Body of pancreas (tissue), 4 donors: ENCODE data around the gene MAP7D1. TPM values are rescaled to one million over a fixed set of nuclear protein-coding genes. Genes with fewer than 3 reads are reported as not detected.
"Not testable (repeated sequence)": the region's sequence is repeated elsewhere in the genome, so short reads cannot be mapped to it uniquely, and the experiment has no call there.

Experiments used
- ATAC-seq: fragments of 150-250 bp; one replicate; pipeline ENCODE4 v1.9.1; 2016
- DNase-seq, 4 donors: peaks; one replicate each; pipeline ENCODE4 v3.0.0-alpha.2; 2019
- H3K27ac ChIP-seq, 4 donors: fragments of 200-600 bp; sonication (generic); 1 replicate in 3 of 4; 2 replicates in 1 of 4; pipeline versions ENCODE4 v1.5.1 to v1.6.1; 2016 to 2019; ENCODE audit warnings: mild to moderate bottlenecking in 1 of 4, mixed read lengths in 1 of 4, moderate library complexity in 1 of 4
- H3K27me3 ChIP-seq, 2 donors: fragments of 200-600 bp; sonication (generic); one replicate each; pipeline ENCODE4 v1.6.0; 2016; ENCODE audit warnings: mild to moderate bottlenecking in 1 of 2
- H3K36me3 ChIP-seq, 2 donors: fragments of 200-600 bp; sonication (generic); replicated peaks in 1 of 2; 2 replicates each; pipeline ENCODE4 v1.5.1; 2016; ENCODE audit warnings: low read depth in 2 of 2; ENCODE audit not compliant: insufficient read depth in 1 of 2
- H3K4me1 ChIP-seq: fragments of 200-600 bp; sonication (generic); one replicate; pipeline ENCODE4 v1.6.0; 2016
- H3K4me3 ChIP-seq, 2 donors: fragments of 200-600 bp; sonication (generic); 1 replicate in 1 of 2; 2 replicates in 1 of 2; pipeline ENCODE4 v1.5.1; 2016 to 2019
- H3K9me3 ChIP-seq, 3 donors: fragments of 200-600 bp; sonication (generic); 1 replicate in 2 of 3; 2 replicates in 1 of 3; pipeline ENCODE4 v1.5.1; 2016
- CTCF ChIP-seq, 7 experiments: fragments of 450-650 bp in 4 of 7; fragments of 200-600 bp in 3 of 7; sonication (generic) in 3 of 7; IDR thresholded peaks; one replicate each; pipeline ENCODE4 v1.5.1; 2016 to 2019; ENCODE audit warnings: antibody characterized with exemption in 7 of 7
- POLR2A ChIP-seq, 3 donors: fragments of 450-650 bp; IDR thresholded peaks; one replicate each; pipeline ENCODE4 v1.6.1; 2016; ENCODE audit warnings: antibody characterized with exemption in 3 of 3, mild to moderate bottlenecking in 2 of 3
- WGBS, 2 donors: methylation state at CpG; one replicate each; pipeline ENCODE4 v1.1.5; 2017; 5-methylcytosine and 5-hydroxymethylcytosine counted together
- intact Hi-C: fragments of 100-400 bp; cut with DNase I; formaldehyde crosslinking; loops from one replicate; pipeline ENCODE4 v1.15.1; 2023
- total RNA-seq, 2 donors: library from RNA; depleted of rRNA; stranded (reverse); fragments of >200 nt; gene quantifications; one replicate each; pipeline ENCODE4 v1.1.0, GENCODE V29; 2016

The MAP7D1 gene
- total RNA-seq, 2 donors from 2014 or later, result 32.9 to 97.2 TPM

GRCh38 chr1:36156329-36157114 is 562 bp downstream of the MAP7D1 start:
- intact Hi-C loops, result no loop called here
- DNase-seq, result peak; percentile 56 to 74 (median 66)
- Histone ChIP-seq H3K27me3 (no peaks in the 10 kb centered on the region), H3K36me3 (no peaks in the 10 kb centered on the region), H3K27ac (peak overlapping the region; percentile 91 to 99 (median 94)), H3K4me3 (peak overlapping the region; percentile 74 to 90), H3K4me1 (peaks cover 55% of the 10 kb centered on the region), H3K9me3 (no peaks in the 10 kb centered on the region)
- ATAC-seq, result peak; percentile 30
- WGBS, 2 donors, result 0% methylated on average over 3 to 40 of the region's 69 CpGs
- TF ChIP-seq POLR2A (IDR thresholded peaks at IDR 0.05) (peak in 1 of 3 donors; percentile 29), CTCF (IDR thresholded peaks at IDR 0.05) (no peak)

- Histone ChIP-seq H3K4me3 (peak overlapping the region; percentile 74 to 90), H3K9me3 (no peaks in the 10 kb centered on the region), H3K27ac (peak overlapping the region; percentile 91 to 99 (median 94)), H3K36me3 (no peaks in the 10 kb centered on the region), H3K4me1 (peaks cover 58% of the 10 kb centered on the region), H3K27me3 (no peaks in the 10 kb centered on the region)
- intact Hi-C loops, result no loop called here
- ATAC-seq (no peak), DNase-seq (peak in 1 of 4 donors; percentile 21)
- TF ChIP-seq POLR2A (IDR thresholded peaks at IDR 0.05), result peak in 1 of 3 donors; percentile 6
- TF ChIP-seq CTCF (IDR thresholded peaks at IDR 0.05), result no peak
- 24 to 36% methylated on average over 6 to 9 of the region's 9 CpGs for WGBS, 2 donors
These were observed 1.3 kb downstream of the MAP7D1 start for GRCh38 chr1:36157115-36157903.

- no peak for ATAC-seq
- DNase-seq, result no peak
- intact Hi-C loops, result no loop called here
- no peaks in the 10 kb centered on the region for H3K36me3 ChIP-seq
- TF ChIP-seq POLR2A (IDR thresholded peaks at IDR 0.05), result no peak
- TF ChIP-seq CTCF (IDR thresholded peaks at IDR 0.05), result no peak
- no peaks in the 10 kb centered on the region for H3K27me3 ChIP-seq
- 70% methylated on average over 7 to 9 of the region's 9 CpGs for WGBS, 2 donors
- H3K4me1 ChIP-seq, result peaks cover 67% of the 10 kb centered on the region
- no peaks in the 10 kb centered on the region for H3K9me3 ChIP-seq
- H3K27ac ChIP-seq, result peak overlapping the region in 2 of 4 donors; percentile 91 to 96
- no peak overlapping the region for H3K4me3 ChIP-seq
These were observed 2.2 kb downstream of the MAP7D1 start for GRCh38 chr1:36157973-36158826.

- H3K4me3 ChIP-seq, ATAC-seq, DNase-seq, H3K9me3 ChIP-seq, H3K36me3 ChIP-seq, intact Hi-C loops, H3K27me3 ChIP-seq: not testable (repeated sequence)
- Histone ChIP-seq H3K27ac (peak overlapping the region in 1 of 4 donors; percentile 91), H3K4me1 (peaks cover 71% of the 10 kb centered on the region)
- 94 to 95% methylated on average over 10 of the region's 10 CpGs for WGBS, 2 donors
These were observed 2.9 kb downstream of the MAP7D1 start for GRCh38 chr1:36158827-36159252.
